ENCODE data around the gene PHETA1. TPM values are rescaled to one million over a fixed set of nuclear protein-coding genes. Genes with fewer than 3 reads are reported as not detected.
A peak's percentile ranks its signal among the peaks of the same experiment; 100 is the strongest.

The PHETA1 gene
- total and polyA plus RNA-seq, 2 donors (not counting 1 experiment from before 2014, with no cell fraction given) = 7.4 to 9.4 TPM

DNA sequence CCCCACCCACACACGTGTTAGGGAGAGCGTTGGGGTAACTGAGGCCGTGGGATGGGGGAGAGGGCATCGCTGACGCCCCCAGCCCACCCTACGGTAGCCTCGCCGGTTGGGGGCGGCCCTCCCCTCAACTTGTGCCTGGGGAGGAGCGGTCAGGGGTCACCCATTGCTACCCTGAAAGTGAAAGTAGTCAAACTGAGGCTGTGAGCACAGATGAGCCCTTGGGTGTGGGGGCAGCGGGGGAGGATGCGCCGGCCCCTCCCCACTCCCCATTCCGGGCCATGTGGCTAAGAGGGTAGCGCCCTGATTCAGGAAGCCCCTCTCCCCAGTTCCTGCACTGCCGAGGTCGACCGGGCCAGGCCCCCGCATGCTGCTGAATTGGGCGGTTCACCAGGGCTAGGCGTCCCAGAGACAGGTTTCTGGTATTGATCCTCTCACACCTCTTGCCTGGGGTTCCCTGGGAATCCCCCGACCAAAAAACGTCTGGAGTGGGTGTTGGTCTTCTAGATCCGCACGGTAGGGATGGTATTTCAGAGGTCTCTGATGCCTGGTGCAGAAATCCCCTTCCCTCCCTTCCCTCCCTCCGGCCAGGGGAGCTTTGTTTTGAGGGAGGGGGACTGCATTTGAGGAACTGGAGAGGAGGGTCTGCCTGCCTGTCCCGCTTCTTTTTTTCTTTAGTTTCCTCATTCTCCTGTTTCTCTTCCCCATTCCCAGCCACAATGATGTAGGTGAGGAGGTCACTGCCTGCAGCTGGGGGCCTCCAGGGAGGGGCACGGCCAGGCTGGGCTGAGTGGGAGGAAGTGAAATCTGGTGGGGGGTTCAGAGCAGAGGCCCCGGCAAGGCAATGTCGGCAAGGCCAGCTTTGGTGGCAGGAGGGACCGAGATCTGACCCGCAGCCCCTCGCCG, 37.8 kb upstream of the PHETA1 start:
- H3K4me1 ChIP-seq (ENCODE audit: control insufficient read depth in 2 of 2, insufficient read depth in 2 of 2, low read length in 2 of 2) = peaks cover 72 to 81% of the 10 kb centered on the region in 2 donors
- H3K27ac Mint-ChIP-seq = peak overlapping the region; percentile 91
- H3K9me3 Mint-ChIP-seq (ENCODE audit: insufficient read depth) = no peaks in the 10 kb centered on the region
- intact Hi-C loops (cut with micrococcal nuclease) = loop anchor here (1.0 to 5.0 kb wide), 3 partner anchors 24 to 356 kb away; partner anchors contain the start of gene PHETA1
- ATAC-seq (ENCODE audit: low read depth) = peak; percentile 6
- CTCF ChIA-PET = interaction anchor here (4.6 to 22.7 kb wide), 2 partner anchors 10 to 37 kb away, joined by 35 to 1472 read pairs; no protein-coding TSS in a partner anchor
- peak overlapping the region; percentile 56 for H2AFZ ChIP-seq (ENCODE audit: insufficient read depth, low read depth, low read length, poor library complexity, severe bottlenecking)
- POLR2A ChIA-PET = interaction anchor here (1.1 to 6.9 kb wide), 4 partner anchors 20 to 38 kb away, joined by 4 to 36 read pairs (median 14); no protein-coding TSS in a partner anchor
- peak overlapping the region; percentile 89 for H3K4me3 Mint-ChIP-seq
- H3K27me3 ChIP-seq (replicated peaks in 1 of 4; ENCODE audit: control extremely low read depth in 1 of 4, control insufficient read depth in 3 of 4, insufficient read depth in 4 of 4, low read length in 3 of 4) = no peaks in the 10 kb centered on the region
- H3K27me3 Mint-ChIP-seq = no peaks in the 10 kb centered on the region
- WGBS (ENCODE audit: insufficient coverage) = under 1% methylated on average over 25 of the region's 34 CpGs
- peak; percentile 87 for DNase-seq
- peak overlapping the region; percentile 86 to 97 for H3K27ac ChIP-seq (ENCODE audit: low read length in 2 of 2)
- H3K4me3 ChIP-seq (ENCODE audit: control extremely low read depth in 1 of 5, extremely low read depth in 1 of 5, insufficient read depth in 1 of 5, low read depth in 2 of 5, low read length in 4 of 5) = peak overlapping the region; percentile 32 to 96 (median 91)
- peaks cover 59% of the 10 kb centered on the region for H3K79me2 ChIP-seq (ENCODE audit: control insufficient read depth, insufficient read depth, low read length)
- TF ChIP-seq, protein P1, sequence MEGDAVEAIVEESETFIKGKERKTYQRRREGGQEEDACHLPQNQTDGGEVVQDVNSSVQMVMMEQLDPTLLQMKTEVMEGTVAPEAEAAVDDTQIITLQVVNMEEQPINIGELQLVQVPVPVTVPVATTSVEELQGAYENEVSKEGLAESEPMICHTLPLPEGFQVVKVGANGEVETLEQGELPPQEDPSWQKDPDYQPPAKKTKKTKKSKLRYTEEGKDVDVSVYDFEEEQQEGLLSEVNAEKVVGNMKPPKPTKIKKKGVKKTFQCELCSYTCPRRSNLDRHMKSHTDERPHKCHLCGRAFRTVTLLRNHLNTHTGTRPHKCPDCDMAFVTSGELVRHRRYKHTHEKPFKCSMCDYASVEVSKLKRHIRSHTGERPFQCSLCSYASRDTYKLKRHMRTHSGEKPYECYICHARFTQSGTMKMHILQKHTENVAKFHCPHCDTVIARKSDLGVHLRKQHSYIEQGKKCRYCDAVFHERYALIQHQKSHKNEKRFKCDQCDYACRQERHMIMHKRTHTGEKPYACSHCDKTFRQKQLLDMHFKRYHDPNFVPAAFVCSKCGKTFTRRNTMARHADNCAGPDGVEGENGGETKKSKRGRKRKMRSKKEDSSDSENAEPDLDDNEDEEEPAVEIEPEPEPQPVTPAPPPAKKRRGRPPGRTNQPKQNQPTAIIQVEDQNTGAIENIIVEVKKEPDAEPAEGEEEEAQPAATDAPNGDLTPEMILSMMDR (IDR thresholded peaks at IDR 0.05) = no peak
- no peak for TF ChIP-seq EZH2 (IDR thresholded peaks at IDR 0.05; ENCODE audit: borderline replicate concordance, insufficient read depth, low read depth, low read length, poor library complexity, severe bottlenecking)
- no peaks in the 10 kb centered on the region for H3K9me3 ChIP-seq (ENCODE audit: control extremely low read depth in 1 of 3, control insufficient read depth in 2 of 3, insufficient read depth in 1 of 3, low read length in 2 of 3)
- H3K36me3 ChIP-seq (replicated peaks in 1 of 2; ENCODE audit: control extremely low read depth in 1 of 2, control insufficient read depth in 1 of 2, extremely low read depth in 1 of 2, insufficient read depth in 2 of 2, low read length in 1 of 2) = no peaks in the 10 kb centered on the region
- peaks cover 54% of the 10 kb centered on the region for H4K20me1 ChIP-seq (ENCODE audit: control insufficient read depth, insufficient read depth, low read length, poor library complexity, severe bottlenecking)
- peaks cover 71% of the 10 kb centered on the region for H3K4me1 Mint-ChIP-seq
- H3K4me2 ChIP-seq (replicated peaks; ENCODE audit: low read depth, low read length, poor library complexity, severe bottlenecking) = peak overlapping the region; percentile 95
- peak overlapping the region; percentile 97 for H3K9ac ChIP-seq (ENCODE audit: low read length)
